Measurements from ENCODE around the gene KDM4B.

Gene KDM4B

GRCh38 chr19:5047251-5047935 is 78.5 kb downstream of the KDM4B start:
- no peak for TF ChIP-seq GATA1 (IDR thresholded peaks at IDR 0.05; ENCODE audit: low read depth, low read length)
- no peak for TF ChIP-seq POLR2A (IDR thresholded peaks at IDR 0.05; ENCODE audit: low read length)
- no peak for DNase-seq

- DNase-seq, result peak; percentile 64 to 78
- TF ChIP-seq POLR2A (IDR thresholded peaks at IDR 0.05; ENCODE audit: low read length) (no peak), GATA1 (IDR thresholded peaks at IDR 0.05; ENCODE audit: low read depth, low read length) (no peak)
Measured at GRCh38 chr19:5048091-5048726, 79.3 kb downstream of the KDM4B start.

- DNase-seq, result no peak
- TF ChIP-seq POLR2A (IDR thresholded peaks at IDR 0.05; ENCODE audit: low read length) (no peak), GATA1 (IDR thresholded peaks at IDR 0.05; ENCODE audit: low read depth, low read length) (no peak)
Measured at GRCh38 chr19:5048727-5049553, 80.0 kb downstream of the KDM4B start.

- TF ChIP-seq POLR2A (IDR thresholded peaks at IDR 0.05; ENCODE audit: low read length) (no peak), GATA1 (IDR thresholded peaks at IDR 0.05; ENCODE audit: low read depth, low read length) (no peak)
Measured at GRCh38 chr19:5049561-5049960, 80.6 kb downstream of the KDM4B start.

GRCh38 chr19:5050067-5050656 is 81.2 kb downstream of the KDM4B start:
- TF ChIP-seq GATA1 (IDR thresholded peaks at IDR 0.05; ENCODE audit: low read depth, low read length), result no peak
- TF ChIP-seq POLR2A (IDR thresholded peaks at IDR 0.05; ENCODE audit: low read length), result no peak
- DNase-seq, result no peak

More at GRCh38 chr19:5049561-5049960, 80.6 kb downstream of the KDM4B start:
- DNase-seq, result no peak

GRCh38 chr19:5050905-5051304 is 82.0 kb downstream of the KDM4B start:
- TF ChIP-seq GATA1 (IDR thresholded peaks at IDR 0.05; ENCODE audit: low read depth, low read length) (no peak), POLR2A (IDR thresholded peaks at IDR 0.05; ENCODE audit: low read length) (no peak)
- DNase-seq, result no peak

- no peak for TF ChIP-seq GATA1 (IDR thresholded peaks at IDR 0.05; ENCODE audit: low read depth, low read length)
- no peak for TF ChIP-seq POLR2A (IDR thresholded peaks at IDR 0.05; ENCODE audit: low read length)
- DNase-seq, result no peak
Measured at GRCh38 chr19:5051619-5052018, 82.7 kb downstream of the KDM4B start.

- DNase-seq, result no peak
- no peak for TF ChIP-seq POLR2A (IDR thresholded peaks at IDR 0.05; ENCODE audit: low read length)
- TF ChIP-seq GATA1 (IDR thresholded peaks at IDR 0.05; ENCODE audit: low read depth, low read length), result no peak
Measured at GRCh38 chr19:5052515-5052914, 83.6 kb downstream of the KDM4B start.

GRCh38 chr19:5052945-5053485 is 84.1 kb downstream of the KDM4B start:
- DNase-seq, result no peak
- TF ChIP-seq POLR2A (IDR thresholded peaks at IDR 0.05; ENCODE audit: low read length), result no peak
- no peak for TF ChIP-seq GATA1 (IDR thresholded peaks at IDR 0.05; ENCODE audit: low read depth, low read length)

GRCh38 chr19:5053661-5054060 is 84.7 kb downstream of the KDM4B start:
- no peak for TF ChIP-seq GATA1 (IDR thresholded peaks at IDR 0.05; ENCODE audit: low read depth, low read length)
- TF ChIP-seq POLR2A (IDR thresholded peaks at IDR 0.05; ENCODE audit: low read length), result no peak
- DNase-seq, result no peak

- TF ChIP-seq POLR2A (IDR thresholded peaks at IDR 0.05; ENCODE audit: low read length), result no peak
- no peak for TF ChIP-seq GATA1 (IDR thresholded peaks at IDR 0.05; ENCODE audit: low read depth, low read length)
- no peak for DNase-seq
Measured at GRCh38 chr19:5054551-5055456, 85.9 kb downstream of the KDM4B start.

GRCh38 chr19:5055457-5055776 is 86.5 kb downstream of the KDM4B start:
- no peak for TF ChIP-seq GATA1 (IDR thresholded peaks at IDR 0.05; ENCODE audit: low read depth, low read length)
- no peak for TF ChIP-seq POLR2A (IDR thresholded peaks at IDR 0.05; ENCODE audit: low read length)
- DNase-seq, result no peak

GRCh38 chr19:5057860-5058259 is 88.9 kb downstream of the KDM4B start:
- TF ChIP-seq POLR2A (IDR thresholded peaks at IDR 0.05; ENCODE audit: low read length) (no peak), GATA1 (IDR thresholded peaks at IDR 0.05; ENCODE audit: low read depth, low read length) (no peak)
- no peak for DNase-seq
